ENCODE data around the gene WDR33. TPM values are rescaled to one million over a fixed set of nuclear protein-coding genes. Genes with fewer than 3 reads are reported as not detected.

Gene WDR33
- total RNA-seq, 2 donors from 2014 or later: 25.4 to 41.9 TPM

GRCh38 chr2:127663566-127664064 lies 147.4 kb downstream of the WDR33 start:
- Histone ChIP-seq H3K36me3 (no peaks in the 10 kb centered on the region), H3K9me3 (no peaks in the 10 kb centered on the region), H3K27me3 (replicated peaks; ENCODE audit: insufficient read depth) (peaks cover 2% of the 10 kb centered on the region), H3K4me1 (replicated peaks) (no peaks in the 10 kb centered on the region), H3K27ac (peak overlapping the region in 1 of 2 donors; percentile 54), H3K4me3 (no peak overlapping the region)
- 68% methylated on average over 6 of the region's 6 CpGs for WGBS
- intact Hi-C loops (cut with DNase I): no loop called here
- TF ChIP-seq POLR2A (IDR thresholded peaks at IDR 0.05) (no peak), CTCF (IDR thresholded peaks at IDR 0.05) (no peak), POLR2AphosphoS5 (IDR thresholded peaks at IDR 0.05) (no peak)
- DNase-seq (ENCODE audit: low spot score): no peak

- no peaks in the 10 kb centered on the region for H3K9me3 ChIP-seq
- intact Hi-C loops (cut with DNase I): no loop called here
- no peaks in the 10 kb centered on the region for H3K4me1 ChIP-seq (replicated peaks)
- H3K4me3 ChIP-seq: no peak overlapping the region
- peaks cover 2% of the 10 kb centered on the region for H3K27me3 ChIP-seq (replicated peaks; ENCODE audit: insufficient read depth)
- WGBS: 52% methylated on average over 9 of the region's 9 CpGs
- no peak for TF ChIP-seq POLR2AphosphoS5 (IDR thresholded peaks at IDR 0.05)
- no peak for TF ChIP-seq CTCF (IDR thresholded peaks at IDR 0.05)
- TF ChIP-seq POLR2A (IDR thresholded peaks at IDR 0.05): no peak
- H3K36me3 ChIP-seq: no peaks in the 10 kb centered on the region
- peak overlapping the region in 1 of 2 donors; percentile 54 for H3K27ac ChIP-seq
- DNase-seq (ENCODE audit: low spot score): no peak
These were observed 147.9 kb downstream of the WDR33 start for GRCh38 chr2:127662937-127663565.

GRCh38 chr2:127661949-127662510 lies 148.9 kb downstream of the WDR33 start:
- Histone ChIP-seq H3K4me3 (no peak overlapping the region), H3K36me3 (no peaks in the 10 kb centered on the region), H3K27me3 (replicated peaks; ENCODE audit: insufficient read depth) (peaks cover 2% of the 10 kb centered on the region), H3K4me1 (replicated peaks) (no peaks in the 10 kb centered on the region), H3K9me3 (no peaks in the 10 kb centered on the region), H3K27ac (no peak overlapping the region)
- TF ChIP-seq POLR2A (IDR thresholded peaks at IDR 0.05): no peak
- no peak for TF ChIP-seq POLR2AphosphoS5 (IDR thresholded peaks at IDR 0.05)
- TF ChIP-seq CTCF (IDR thresholded peaks at IDR 0.05): no peak
- WGBS: 62% methylated on average over 9 of the region's 9 CpGs
- no peak for DNase-seq (ENCODE audit: low spot score)
- intact Hi-C loops (cut with DNase I): no loop called here

- intact Hi-C loops (cut with DNase I): no loop called here
- H3K27ac ChIP-seq: no peak overlapping the region
- WGBS: 80% methylated on average over 14 of the region's 14 CpGs
- no peak for DNase-seq (ENCODE audit: low spot score)
- no peaks in the 10 kb centered on the region for H3K4me1 ChIP-seq (replicated peaks)
- peaks cover 2% of the 10 kb centered on the region for H3K27me3 ChIP-seq (replicated peaks; ENCODE audit: insufficient read depth)
- H3K36me3 ChIP-seq: no peaks in the 10 kb centered on the region
- TF ChIP-seq POLR2A (IDR thresholded peaks at IDR 0.05) (no peak), CTCF (IDR thresholded peaks at IDR 0.05) (no peak), POLR2AphosphoS5 (IDR thresholded peaks at IDR 0.05) (no peak)
- H3K9me3 ChIP-seq: no peaks in the 10 kb centered on the region
- H3K4me3 ChIP-seq: no peak overlapping the region
These were observed 149.8 kb downstream of the WDR33 start for GRCh38 chr2:127661072-127661649.

GRCh38 chr2:127660291-127660578 lies 150.7 kb downstream of the WDR33 start:
- H3K9me3 ChIP-seq: no peaks in the 10 kb centered on the region
- H3K4me1 ChIP-seq (replicated peaks): no peaks in the 10 kb centered on the region
- no peak overlapping the region for H3K4me3 ChIP-seq
- H3K27me3 ChIP-seq (replicated peaks; ENCODE audit: insufficient read depth): peaks cover 2% of the 10 kb centered on the region
- DNase-seq (ENCODE audit: low spot score): no peak
- intact Hi-C loops (cut with DNase I): no loop called here
- TF ChIP-seq CTCF (IDR thresholded peaks at IDR 0.05): no peak
- TF ChIP-seq POLR2AphosphoS5 (IDR thresholded peaks at IDR 0.05): no peak
- no peak for TF ChIP-seq POLR2A (IDR thresholded peaks at IDR 0.05)
- H3K36me3 ChIP-seq: no peaks in the 10 kb centered on the region
- 79% methylated on average over 10 of the region's 10 CpGs for WGBS
- no peak overlapping the region for H3K27ac ChIP-seq
